Right lobe of liver (tissue), 6 donors: ENCODE results near the gene PHAF1. TPM values are rescaled to one million over a fixed set of nuclear protein-coding genes. Genes with fewer than 3 reads are reported as not detected.

Source experiments
- ATAC-seq, 4 donors: fragments of 200-7000 bp; cut with Tn5 transposase; one replicate each; pipeline ENCODE4 v1.9.1; 2020; ENCODE audit warnings: mild to moderate bottlenecking in 4 of 4, moderate library complexity in 4 of 4
- DNase-seq, 3 donors: peaks; one replicate each; pipeline ENCODE4 v3.0.0-alpha.2; 2020
- H3K27ac ChIP-seq, 3 donors: fragments of 200-600 bp; one replicate each; pipeline ENCODE4 v1.8.0; 2022
- H3K27me3 ChIP-seq, 2 donors: fragments of 200-600 bp; one replicate each; pipeline ENCODE4 v1.8.0; 2022
- H3K36me3 ChIP-seq, 4 donors: fragments of 200-600 bp; sonication (generic) in 1 of 4; one replicate each; pipeline versions ENCODE4 v1.5.1 to v1.8.0; 2017 to 2022; ENCODE audit warnings: control low read depth in 1 of 4
- H3K4me1 ChIP-seq, 4 donors: fragments of 200-600 bp; sonication (generic) in 1 of 4; one replicate each; pipeline versions ENCODE4 v1.5.1 to v1.8.0; 2017 to 2022; ENCODE audit warnings: control low read depth in 1 of 4
- H3K4me3 ChIP-seq, 3 donors: fragments of 200-600 bp; one replicate each; pipeline ENCODE4 v1.8.0; 2022
- H3K9me3 ChIP-seq, 4 donors: fragments of 200-600 bp; sonication (generic) in 1 of 4; one replicate each; pipeline versions ENCODE4 v1.5.1 to v1.8.0; 2017 to 2022; ENCODE audit warnings: control low read depth in 1 of 4
- POLR2A ChIP-seq: fragments of 450-650 bp; IDR thresholded peaks from one replicate; pipeline ENCODE4 v1.6.1; 2017; ENCODE audit warnings: antibody characterized with exemption, mild to moderate bottlenecking
- WGBS: methylation state at CpG from one replicate; pipeline ENCODE4 v1.1.6; 2018; ENCODE audit warnings: low coverage, low lambda C conversion rate; ENCODE audit not compliant: insufficient coverage; ENCODE audit errors: missing lambda C conversion rate; 5-methylcytosine and 5-hydroxymethylcytosine counted together
- intact Hi-C, 2 donors: fragments of 100-400 bp; cut with DNase I; formaldehyde crosslinking; loops; one replicate each; pipeline versions ENCODE4 v1.11.2 to v1.14.1; 2022
- total RNA-seq, 6 experiments: library from RNA; depleted of rRNA in 2 of 6; stranded (reverse); fragments of >200 nt in 2 of 6; fragmentation: NEBNext Ultra II Directional in 3 of 6; extraction: Animal tissue kit (Norgen Biotek cat#: 25700) in 3 of 6; gene quantifications; one replicate each; pipeline versions ENCODE4 v1.1.0 to v1.2.4, GENCODE V29; 2016 to 2023
- TF ChIP-seq, protein P1 (sequence below), 4 donors: fragments of 200-600 bp in 3 of 4; fragments of 450-650 bp in 1 of 4; IDR thresholded peaks; one replicate each; pipeline versions ENCODE4 v1.5.1 to v1.8.0; 2016 to 2022; ENCODE audit warnings: antibody characterized with exemption in 4 of 4, mild to moderate bottlenecking in 2 of 4
- donor health status: DM: no; HTN: yes; CAD: no.
- donor health status: DM: no; HTN: no; CAD: no.
- donor health status: DM: no; HTN: no; CAD: no.
- donor health status: DM: no; HTN: yes; CAD: no.
- donor health status: DM: no; HTN: yes; CAD: no.

PHAF1 gene
- total RNA-seq, 6 experiments from 2014 or later, result 22.3 to 45.1 (median 32.4) TPM

DNA sequence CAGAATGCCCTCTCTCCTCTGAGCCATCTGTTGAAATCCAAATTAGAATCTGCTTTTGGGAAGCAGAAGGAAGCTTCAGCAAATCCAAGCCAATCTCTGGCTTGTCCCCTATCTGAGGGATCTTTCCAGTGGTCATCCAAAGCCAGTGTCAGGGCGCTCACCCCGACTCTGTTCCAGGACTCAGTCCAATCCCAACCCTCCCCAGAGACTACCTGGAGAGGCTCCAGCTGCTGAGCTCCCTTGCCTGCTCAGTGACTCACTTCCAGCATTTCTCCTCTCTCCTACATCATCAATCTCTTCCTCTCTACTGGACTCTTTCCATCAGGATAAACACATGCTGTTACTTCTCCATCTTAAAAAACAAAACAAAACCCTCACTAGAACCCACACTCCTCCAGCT, 71.6 kb downstream of the PHAF1 start:
- Histone ChIP-seq H3K27ac (no peak overlapping the region), H3K4me1 (peaks cover 0 to 33% (median 13%) of the 10 kb centered on the region in 4 donors), H3K4me3 (no peak overlapping the region), H3K36me3 (no peaks in the 10 kb centered on the region), H3K27me3 (no peaks in the 10 kb centered on the region), H3K9me3 (no peaks in the 10 kb centered on the region)
- intact Hi-C loops, result no loop called here
- DNase-seq, result no peak
- TF ChIP-seq, protein P1, sequence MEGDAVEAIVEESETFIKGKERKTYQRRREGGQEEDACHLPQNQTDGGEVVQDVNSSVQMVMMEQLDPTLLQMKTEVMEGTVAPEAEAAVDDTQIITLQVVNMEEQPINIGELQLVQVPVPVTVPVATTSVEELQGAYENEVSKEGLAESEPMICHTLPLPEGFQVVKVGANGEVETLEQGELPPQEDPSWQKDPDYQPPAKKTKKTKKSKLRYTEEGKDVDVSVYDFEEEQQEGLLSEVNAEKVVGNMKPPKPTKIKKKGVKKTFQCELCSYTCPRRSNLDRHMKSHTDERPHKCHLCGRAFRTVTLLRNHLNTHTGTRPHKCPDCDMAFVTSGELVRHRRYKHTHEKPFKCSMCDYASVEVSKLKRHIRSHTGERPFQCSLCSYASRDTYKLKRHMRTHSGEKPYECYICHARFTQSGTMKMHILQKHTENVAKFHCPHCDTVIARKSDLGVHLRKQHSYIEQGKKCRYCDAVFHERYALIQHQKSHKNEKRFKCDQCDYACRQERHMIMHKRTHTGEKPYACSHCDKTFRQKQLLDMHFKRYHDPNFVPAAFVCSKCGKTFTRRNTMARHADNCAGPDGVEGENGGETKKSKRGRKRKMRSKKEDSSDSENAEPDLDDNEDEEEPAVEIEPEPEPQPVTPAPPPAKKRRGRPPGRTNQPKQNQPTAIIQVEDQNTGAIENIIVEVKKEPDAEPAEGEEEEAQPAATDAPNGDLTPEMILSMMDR (IDR thresholded peaks at IDR 0.05), result no peak
- no peak for TF ChIP-seq POLR2A
- ATAC-seq, result no peak
- WGBS, result 22% methylated on average over 2 of the region's 2 CpGs

DNA sequence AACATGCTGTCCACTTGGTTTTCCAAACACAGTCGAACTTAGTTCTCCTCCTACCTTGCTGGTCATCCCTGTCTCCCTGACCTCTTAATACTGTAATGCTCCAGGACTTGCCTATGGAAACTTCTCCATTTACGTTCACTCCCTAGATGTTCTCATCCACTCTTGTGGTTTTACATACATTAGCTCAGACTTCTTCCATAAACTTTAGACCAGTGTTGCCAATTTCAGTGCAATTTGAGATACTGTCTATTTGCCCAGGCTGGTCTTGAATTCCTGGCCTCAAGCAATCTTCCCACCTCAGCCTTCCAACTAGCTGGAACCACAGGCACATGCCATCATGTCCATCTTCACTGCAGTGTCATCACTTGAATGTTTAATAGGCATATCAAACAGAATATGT, 72.5 kb downstream of the PHAF1 start:
- intact Hi-C loops, result no loop called here
- peaks cover 0 to 33% (median 13%) of the 10 kb centered on the region in 4 donors for H3K4me1 ChIP-seq

DNA sequence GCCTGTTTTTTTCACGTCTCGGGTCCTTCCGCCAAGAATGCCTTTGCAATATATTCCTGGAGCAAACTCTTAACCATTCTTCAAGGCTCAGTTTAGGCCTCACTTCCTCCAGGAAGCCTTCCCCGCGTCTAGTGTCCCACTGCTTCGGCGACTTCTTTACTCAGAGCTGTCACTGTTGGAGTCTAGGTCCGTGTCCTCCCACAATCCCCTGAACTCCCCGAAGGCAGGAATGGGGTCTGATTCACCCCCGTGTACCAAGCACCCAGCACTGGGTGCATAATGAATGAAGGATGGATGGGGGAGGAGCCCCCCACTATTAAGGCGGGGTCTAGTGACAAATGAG, 73.5 kb downstream of the PHAF1 start:
- no peaks in the 10 kb centered on the region for H3K9me3 ChIP-seq
- no peak for TF ChIP-seq POLR2A
- TF ChIP-seq, protein P1 (IDR thresholded peaks at IDR 0.05), result no peak
- H3K4me3 ChIP-seq, result peak overlapping the region; percentile 56 to 79 (median 67)
- intact Hi-C loops, result no loop called here
- H3K27ac ChIP-seq, result peak overlapping the region in 1 of 3 donors; percentile 91
- H3K27me3 ChIP-seq, result no peaks in the 10 kb centered on the region
- peaks cover 0 to 24% (median 12%) of the 10 kb centered on the region in 4 donors for H3K4me1 ChIP-seq
- DNase-seq (no peak), ATAC-seq (no peak)
- no peaks in the 10 kb centered on the region for H3K36me3 ChIP-seq
- WGBS, result 13% methylated on average over 11 of the region's 11 CpGs

More for the DNA sequence above, 72.5 kb downstream of the PHAF1 start:
- no peak for DNase-seq
- ATAC-seq, result no peak
- 83% methylated on average over 2 of the region's 2 CpGs for WGBS
- H3K27me3 ChIP-seq, result no peaks in the 10 kb centered on the region
- no peaks in the 10 kb centered on the region for H3K9me3 ChIP-seq
- no peaks in the 10 kb centered on the region for H3K36me3 ChIP-seq
- H3K27ac ChIP-seq, result no peak overlapping the region
- H3K4me3 ChIP-seq, result no peak overlapping the region
- TF ChIP-seq, protein P1 (IDR thresholded peaks at IDR 0.05), result no peak
- no peak for TF ChIP-seq POLR2A

DNA sequence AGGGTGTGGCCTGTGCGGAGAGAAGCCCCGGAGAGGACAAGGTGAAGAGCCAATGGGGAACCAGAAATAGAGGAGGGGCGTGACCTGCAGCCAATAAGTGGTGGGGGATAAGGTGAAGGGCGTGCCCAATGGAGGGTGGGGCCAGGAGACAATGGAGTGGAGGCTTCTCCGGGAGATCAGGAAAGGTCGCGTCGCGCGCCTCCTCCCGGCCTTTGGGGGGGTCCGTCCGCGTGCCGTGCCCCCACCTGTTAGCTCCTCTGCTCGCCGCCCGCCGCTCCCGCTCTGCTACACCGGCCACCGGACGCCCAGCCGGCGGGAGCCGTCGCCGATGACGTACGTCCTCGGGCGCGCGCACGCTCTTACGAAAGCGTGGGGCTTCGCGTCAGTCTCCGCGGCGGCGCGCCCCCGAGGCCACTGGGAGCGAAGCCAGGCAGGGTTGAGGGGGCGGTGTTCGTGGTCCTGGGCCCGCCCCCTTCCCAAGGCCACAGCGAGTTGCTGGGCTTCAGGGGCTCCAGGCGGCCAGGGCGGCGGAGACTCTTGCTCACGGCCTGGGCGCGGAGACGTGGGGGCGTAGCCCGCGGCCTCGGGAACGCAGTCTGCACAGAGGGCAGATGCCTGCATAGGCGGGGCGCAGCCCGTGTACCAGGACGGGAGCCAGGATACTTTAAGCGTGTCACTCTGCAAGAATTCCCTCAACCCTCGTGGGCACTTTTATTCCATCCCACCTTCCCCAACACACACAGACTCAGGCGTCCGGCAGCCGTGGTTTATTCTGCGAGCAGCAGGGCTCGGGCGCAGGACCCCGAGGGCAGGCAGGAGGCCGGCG, 74.1 kb downstream of the PHAF1 start, which contains the start of gene MATCAP1:
Gene MATCAP1 (minus strand): TSS at position 337 of the 826 bp plus-strand sequence. CDS start 3,353 bp downstream, outside the sequence.
- Histone ChIP-seq H3K27me3 (no peaks in the 10 kb centered on the region), H3K27ac (peak within 1 kb of the TSS; percentile 85 to 91 (median 90)), H3K36me3 (no peaks in the 10 kb centered on the region), H3K4me3 (peak within 1 kb of the TSS; percentile 56 to 79 (median 67)), H3K4me1 (peaks cover 0 to 18% (median 9%) of the 10 kb centered on the region in 4 donors), H3K9me3 (no peaks in the 10 kb centered on the region)
- TF ChIP-seq, protein P1 (IDR thresholded peaks at IDR 0.05), result no peak
- peak; percentile 46 for TF ChIP-seq POLR2A
- 0% methylated on average over 13 of the region's 77 CpGs for WGBS
- peak; percentile 92 to 96 (median 93) for DNase-seq
- ATAC-seq, result peak; percentile 85 to 94 (median 90)
- intact Hi-C loops, result no loop called here
